OCI-LY1 (cell line): ENCODE results near the gene IFNA5.

Source experiments
- H2AFZ ChIP-seq: fragments of 200-600 bp; sonication (generic), shearing (Covaris generic); 2 replicates; pipeline ENCODE4 v1.6.0; 2014; ENCODE audit warnings: antibody characterized with exemption, mild to moderate bottlenecking, low read length
- H3F3A ChIP-seq: fragments of 200-600 bp; sonication (generic), shearing (Covaris generic); 2 replicates; pipeline ENCODE4 v1.6.0; 2014; ENCODE audit warnings: mild to moderate bottlenecking, antibody characterized with exemption, low read length, moderate library complexity; ENCODE audit not compliant: insufficient read depth
- H3K27ac ChIP-seq: fragments of 200-600 bp; sonication (generic); 2 replicates; pipeline ENCODE4 v1.5.1; 2014; ENCODE audit warnings: low read length, mixed run types, mild to moderate bottlenecking, low read depth; ENCODE audit not compliant: poor library complexity, severe bottlenecking
- H3K27me3 ChIP-seq: fragments of 200-600 bp; sonication (generic); 2 replicates; pipeline ENCODE4 v1.6.0; 2014; ENCODE audit warnings: antibody characterized with exemption, mild to moderate bottlenecking, low read length, moderate library complexity; ENCODE audit not compliant: insufficient read depth
- H3K36me3 ChIP-seq: fragments of 200-600 bp; sonication (generic); 2 replicates; pipeline ENCODE4 v1.6.1; 2014; ENCODE audit warnings: mild to moderate bottlenecking, antibody characterized with exemption, low read length, moderate library complexity, mixed read lengths; ENCODE audit not compliant: insufficient read depth
- H3K4me1 ChIP-seq: fragments of 200-600 bp; sonication (generic); 2 replicates; pipeline ENCODE4 v1.5.1; 2014; ENCODE audit warnings: mild to moderate bottlenecking, low read length, moderate library complexity; ENCODE audit not compliant: insufficient read depth, severe bottlenecking
- H3K4me2 ChIP-seq: fragments of 200-600 bp; sonication (generic), shearing (Covaris generic); 2 replicates; pipeline ENCODE4 v1.6.1; 2014; ENCODE audit warnings: low read length
- H3K4me3 ChIP-seq: fragments of 200-600 bp; sonication (generic); 2 replicates; pipeline ENCODE4 v1.5.1; 2014; ENCODE audit warnings: low read length, low read depth, mild to moderate bottlenecking, mixed read lengths; ENCODE audit not compliant: poor library complexity, severe bottlenecking
- H3K79me2 ChIP-seq: fragments of 200-600 bp; shearing (Covaris generic); 2 replicates; pipeline ENCODE4 v1.6.1; 2016; ENCODE audit warnings: mixed run types, low read length, mixed read lengths; ENCODE audit not compliant: insufficient read depth
- H3K9ac ChIP-seq: fragments of 200-600 bp; sonication (generic), shearing (Covaris generic); 2 replicates; pipeline ENCODE4 v1.6.1; 2014; ENCODE audit warnings: mild to moderate bottlenecking, low read length, mixed read lengths
- H3K9me2 ChIP-seq: fragments of 200-600 bp; sonication (generic), shearing (Covaris generic); 2 replicates; pipeline ENCODE4 v1.6.1; 2014; ENCODE audit warnings: low read depth, mild to moderate bottlenecking, low read length, mixed read lengths
- H3K9me3 ChIP-seq: fragments of 200-600 bp; shearing (Covaris generic); 2 replicates; pipeline ENCODE4 v1.6.1; 2014; ENCODE audit warnings: low read length, mixed read lengths
- H4K20me1 ChIP-seq: fragments of 200-600 bp; sonication (generic), shearing (Covaris generic); 2 replicates; pipeline ENCODE4 v1.6.0; 2016; ENCODE audit warnings: mild to moderate bottlenecking, low read length; ENCODE audit not compliant: insufficient read depth
- CTCF ChIP-seq: fragments of 200-600 bp; sonication (generic), shearing (Covaris generic); IDR thresholded peaks from 2 replicates; pipeline ENCODE4 v1.5.1; 2017; ENCODE audit warnings: mild to moderate bottlenecking, antibody characterized with exemption, low read length, moderate library complexity, mixed read lengths
- EZH2 ChIP-seq: fragments of 200-600 bp; sonication (generic), shearing (Covaris generic); IDR thresholded peaks from 2 replicates; pipeline ENCODE4 v1.8.0; 2017; ENCODE audit warnings: borderline replicate concordance, mixed run types, mild to moderate bottlenecking, antibody characterized with exemption, low read length, moderate library complexity, mixed read lengths

Gene IFNA5

GRCh38 chr9:21314152-21314551, 9.0 kb upstream of the IFNA5 start:
- Histone ChIP-seq H3K4me3 (no peak overlapping the region), H3K9ac (no peak overlapping the region), H2AFZ (no peak overlapping the region), H4K20me1 (no peaks in the 10 kb centered on the region), H3K27me3 (no peaks in the 10 kb centered on the region), H3K4me1 (no peaks in the 10 kb centered on the region), H3K27ac (no peak overlapping the region), H3K4me2 (no peak overlapping the region), H3K79me2 (no peaks in the 10 kb centered on the region), H3K9me2 (no peaks in the 10 kb centered on the region), H3F3A (no peaks in the 10 kb centered on the region), H3K36me3 (no peaks in the 10 kb centered on the region), H3K9me3 (no peaks in the 10 kb centered on the region)
- TF ChIP-seq EZH2 = no peak
- TF ChIP-seq CTCF = no peak

- no peak for TF ChIP-seq EZH2
- H4K20me1 ChIP-seq = no peaks in the 10 kb centered on the region
- no peaks in the 10 kb centered on the region for H3K4me1 ChIP-seq
- no peak overlapping the region for H2AFZ ChIP-seq
- no peaks in the 10 kb centered on the region for H3K9me3 ChIP-seq
- no peaks in the 10 kb centered on the region for H3K9me2 ChIP-seq
- no peaks in the 10 kb centered on the region for H3K79me2 ChIP-seq
- no peak overlapping the region for H3K4me3 ChIP-seq
- H3K27ac ChIP-seq = no peak overlapping the region
- no peak overlapping the region for H3K9ac ChIP-seq
- H3F3A ChIP-seq = no peaks in the 10 kb centered on the region
- H3K27me3 ChIP-seq = no peaks in the 10 kb centered on the region
- no peak overlapping the region for H3K4me2 ChIP-seq
- H3K36me3 ChIP-seq = no peaks in the 10 kb centered on the region
Observed at GRCh38 chr9:21311889-21312288, 6.8 kb upstream of the IFNA5 start.

GRCh38 chr9:21295992-21296391, 9.1 kb downstream of the IFNA5 start:
- TF ChIP-seq EZH2 = no peak
- no peak for TF ChIP-seq CTCF
- H3K36me3 ChIP-seq = no peaks in the 10 kb centered on the region

GRCh38 chr9:21294904-21295538, 10.1 kb downstream of the IFNA5 start:
- Histone ChIP-seq H3K9ac (no peak overlapping the region), H3K79me2 (no peaks in the 10 kb centered on the region), H4K20me1 (no peaks in the 10 kb centered on the region), H3K36me3 (no peaks in the 10 kb centered on the region), H3F3A (no peaks in the 10 kb centered on the region), H3K27ac (no peak overlapping the region), H3K4me3 (no peak overlapping the region), H3K4me2 (no peak overlapping the region), H2AFZ (no peak overlapping the region), H3K27me3 (no peaks in the 10 kb centered on the region), H3K9me3 (no peaks in the 10 kb centered on the region), H3K4me1 (no peaks in the 10 kb centered on the region), H3K9me2 (no peaks in the 10 kb centered on the region)
- no peak for TF ChIP-seq EZH2
- no peak for TF ChIP-seq CTCF

More at GRCh38 chr9:21295992-21296391, 9.1 kb downstream of the IFNA5 start:
- Histone ChIP-seq H3K9me3 (no peaks in the 10 kb centered on the region), H3K4me2 (no peak overlapping the region), H3K27me3 (no peaks in the 10 kb centered on the region), H3K4me1 (no peaks in the 10 kb centered on the region), H2AFZ (no peak overlapping the region), H3K27ac (no peak overlapping the region), H3K79me2 (no peaks in the 10 kb centered on the region), H3F3A (no peaks in the 10 kb centered on the region), H3K4me3 (no peak overlapping the region), H3K9me2 (no peaks in the 10 kb centered on the region), H4K20me1 (no peaks in the 10 kb centered on the region), H3K9ac (no peak overlapping the region)
